ENCODE measurements around the gene YIF1B. TPM values are rescaled to one million over a fixed set of nuclear protein-coding genes. Genes with fewer than 3 reads are reported as not detected.

The YIF1B gene
- total and polyA plus RNA-seq, 9 of the 15 experiments (the other 6 are each of a cell fraction or from before 2014, with no cell fraction given): 8.5 to 586 (median 323) TPM

- no peaks in the 10 kb centered on the region for H3K9me3 ChIP-seq (replicated peaks; ENCODE audit: control insufficient read depth, insufficient read depth, low read depth, low read length)
- ChIA-PET CTCF (ENCODE audit: low intra/inter-chr PET ratio) (no interaction called here), POLR2A (interaction anchor here (0.9 to 1.8 kb wide), 4 partner anchors 10 to 26 kb away, joined by 3 to 5 read pairs (median 3); no protein-coding TSS in a partner anchor)
- in situ Hi-C loops (cut with MboI) (no loop called here), intact Hi-C loops (cut with micrococcal nuclease) (no loop called here)
- no TSS peak for BruUV-seq (replicated peaks)
- H3K36me3 ChIP-seq (ENCODE audit: control insufficient read depth, insufficient read depth, low read length): no peaks in the 10 kb centered on the region
- H4K20me1 ChIP-seq (replicated peaks; ENCODE audit: control insufficient read depth, insufficient read depth, low read length): no peaks in the 10 kb centered on the region
- no peak overlapping the region for H3K4me3 ChIP-seq
- no peaks in the 10 kb centered on the region for H3K79me2 ChIP-seq (ENCODE audit: control insufficient read depth, insufficient read depth, low read length)
- peak overlapping the region; percentile 70 for H2AFZ ChIP-seq (ENCODE audit: low read depth, low read length)
- H3K27ac ChIP-seq (ENCODE audit: extremely low read depth, low read depth, low read length): no peak overlapping the region
- 69% methylated on average over 17 of the region's 17 CpGs for WGBS (ENCODE audit: insufficient coverage, low coverage, missing lambda C conversion rate)
- TF ChIP-seq CBX8 (IDR thresholded peaks at IDR 0.05; ENCODE audit: borderline replicate concordance, extremely low read depth, low read depth, low read length, poor library complexity, severe bottlenecking) (no peak), FOSL1 (tag; conservative IDR thresholded peaks at IDR 0.05) (no peak), ZNF57 (CRISPR knock-in tag; IDR thresholded peaks at IDR 0.05) (no peak), ZNF134 (CRISPR knock-in tag; conservative IDR thresholded peaks at IDR 0.05) (no peak), ZBTB5 (IDR thresholded peaks at IDR 0.05) (no peak), ZNF354B (CRISPR knock-in tag; IDR thresholded peaks at IDR 0.05) (no peak), FOS (IDR thresholded peaks at IDR 0.05; ENCODE audit: extremely low read depth, insufficient read length) (no peak), RB1 (IDR thresholded peaks at IDR 0.05; ENCODE audit: low read depth) (no peak), PHF21A (IDR thresholded peaks at IDR 0.05; ENCODE audit: borderline replicate concordance, low read depth) (no peak), ESRRA (IDR thresholded peaks at IDR 0.05; ENCODE audit: borderline replicate concordance, low read depth) (no peak), TCF7L2 (IDR thresholded peaks at IDR 0.05; ENCODE audit: low read depth, low read length) (no peak), SLC30A9 (CRISPR knock-in tag; IDR thresholded peaks at IDR 0.05) (no peak)
- ATAC-seq (no peak), FAIRE-seq (no peak), DNase-seq (ENCODE audit: extremely low read depth in 1 of 4, low spot score in 3 of 4) (no peak)
- no peaks in the 10 kb centered on the region for H3K9me1 ChIP-seq (ENCODE audit: control insufficient read depth, insufficient read depth, low read length)
- no peaks in the 10 kb centered on the region for H3K27me3 ChIP-seq (ENCODE audit: control insufficient read depth in 2 of 2, insufficient read depth in 2 of 2, low read length in 2 of 2)
- H3K4me1 ChIP-seq (replicated peaks in 1 of 2; ENCODE audit: control insufficient read depth in 2 of 2, insufficient read depth in 2 of 2, low read length in 2 of 2): peaks cover 3 to 10% of the 10 kb centered on the region in 2 experiments; a peak in 3 of 5 replicates
- H3K9ac ChIP-seq (ENCODE audit: insufficient read depth in 1 of 2, low read depth in 2 of 2, low read length in 2 of 2): peak overlapping the region in 1 of 2 experiments; percentile 75; a peak in 1 of 4 replicates
- H3K4me2 ChIP-seq (ENCODE audit: insufficient read depth, low read length): no peak overlapping the region
These were observed 35.5 kb downstream of the YIF1B start for GRCh38 chr19:38280030-38280921.

All from K562 (cell line).